Measurements from ENCODE around the gene PCNP. TPM values are rescaled to one million over a fixed set of nuclear protein-coding genes. Genes with fewer than 3 reads are reported as not detected.

PCNP gene
- total and polyA plus RNA-seq, 2 donors (not counting 1 experiment from before 2014, with no cell fraction given) = 116 to 129 TPM

- H3K9ac ChIP-seq (ENCODE audit: insufficient read depth, low read length) = no peak overlapping the region
- TF ChIP-seq CTCF (conservative IDR thresholded peaks at IDR 0.05 in 1 of 2, IDR thresholded peaks at IDR 0.05 in 1 of 2; ENCODE audit: low read depth in 1 of 2, low read length in 2 of 2) = no peak
- TF ChIP-seq EZH2 (IDR thresholded peaks at IDR 0.05; ENCODE audit: low read length, missing control alignments) = no peak
- no peaks in the 10 kb centered on the region for H3K36me3 ChIP-seq (ENCODE audit: control insufficient read depth, insufficient read depth, low read length)
- H3K4me1 ChIP-seq (ENCODE audit: control insufficient read depth, extremely low read depth, insufficient read depth, low read length) = no peaks in the 10 kb centered on the region
- no peaks in the 10 kb centered on the region for H3K9me3 ChIP-seq (ENCODE audit: control insufficient read depth, insufficient read depth, low read depth, low read length)
- no peak overlapping the region for H3K4me2 ChIP-seq (ENCODE audit: extremely low read depth, insufficient read depth, low read length)
- no peaks in the 10 kb centered on the region for H3K79me2 ChIP-seq (ENCODE audit: control insufficient read depth, insufficient read depth, low read length)
- peaks cover 10% of the 10 kb centered on the region for H3K27me3 ChIP-seq (ENCODE audit: control insufficient read depth, insufficient read depth, low read length)
- no peak overlapping the region for H2AFZ ChIP-seq (ENCODE audit: low read length)
- H3K4me3 ChIP-seq (replicated peaks in 1 of 4; ENCODE audit: control extremely low read depth in 1 of 4, insufficient read depth in 1 of 4, low read depth in 3 of 4, low read length in 4 of 4) = no peak overlapping the region
- H4K20me1 ChIP-seq (ENCODE audit: control insufficient read depth, extremely low read depth, insufficient read depth, low read length) = no peaks in the 10 kb centered on the region
- no peak for DNase-seq (ENCODE audit: low read depth in 2 of 2)
- H3K27ac ChIP-seq (ENCODE audit: insufficient read depth, low read length) = no peak overlapping the region
Measured at GRCh38 chr3:101529816-101530685, 43.9 kb upstream of the PCNP start.

GRCh38 chr3:101530686-101531047, 43.3 kb upstream of the PCNP start:
- Histone ChIP-seq H3K4me2 (ENCODE audit: extremely low read depth, insufficient read depth, low read length) (no peak overlapping the region), H3K27me3 (ENCODE audit: control insufficient read depth, insufficient read depth, low read length) (peaks cover 10% of the 10 kb centered on the region), H2AFZ (ENCODE audit: low read length) (no peak overlapping the region), H3K79me2 (ENCODE audit: control insufficient read depth, insufficient read depth, low read length) (no peaks in the 10 kb centered on the region), H3K9ac (ENCODE audit: insufficient read depth, low read length) (no peak overlapping the region), H4K20me1 (ENCODE audit: control insufficient read depth, extremely low read depth, insufficient read depth, low read length) (no peaks in the 10 kb centered on the region), H3K9me3 (ENCODE audit: control insufficient read depth, insufficient read depth, low read depth, low read length) (no peaks in the 10 kb centered on the region), H3K4me3 (replicated peaks in 1 of 4; ENCODE audit: control extremely low read depth in 1 of 4, insufficient read depth in 1 of 4, low read depth in 3 of 4, low read length in 4 of 4) (no peak overlapping the region), H3K27ac (ENCODE audit: insufficient read depth, low read length) (no peak overlapping the region), H3K36me3 (ENCODE audit: control insufficient read depth, insufficient read depth, low read length) (no peaks in the 10 kb centered on the region), H3K4me1 (ENCODE audit: control insufficient read depth, extremely low read depth, insufficient read depth, low read length) (no peaks in the 10 kb centered on the region)
- no peak for TF ChIP-seq EZH2 (IDR thresholded peaks at IDR 0.05; ENCODE audit: low read length, missing control alignments)
- no peak for TF ChIP-seq CTCF (conservative IDR thresholded peaks at IDR 0.05 in 1 of 2, IDR thresholded peaks at IDR 0.05 in 1 of 2; ENCODE audit: low read depth in 1 of 2, low read length in 2 of 2)
- DNase-seq (ENCODE audit: low read depth in 2 of 2) = no peak

- no peaks in the 10 kb centered on the region for H3K4me1 ChIP-seq (ENCODE audit: control insufficient read depth, extremely low read depth, insufficient read depth, low read length)
- H3K9ac ChIP-seq (ENCODE audit: insufficient read depth, low read length) = no peak overlapping the region
- no peak for DNase-seq (ENCODE audit: low read depth in 2 of 2)
- no peak overlapping the region for H3K4me3 ChIP-seq (replicated peaks in 1 of 4; ENCODE audit: control extremely low read depth in 1 of 4, insufficient read depth in 1 of 4, low read depth in 3 of 4, low read length in 4 of 4)
- no peaks in the 10 kb centered on the region for H3K36me3 ChIP-seq (ENCODE audit: control insufficient read depth, insufficient read depth, low read length)
- peaks cover 10% of the 10 kb centered on the region for H3K27me3 ChIP-seq (ENCODE audit: control insufficient read depth, insufficient read depth, low read length)
- TF ChIP-seq CTCF (conservative IDR thresholded peaks at IDR 0.05 in 1 of 2, IDR thresholded peaks at IDR 0.05 in 1 of 2; ENCODE audit: low read depth in 1 of 2, low read length in 2 of 2) (no peak), EZH2 (IDR thresholded peaks at IDR 0.05; ENCODE audit: low read length, missing control alignments) (no peak)
- H3K9me3 ChIP-seq (ENCODE audit: control insufficient read depth, insufficient read depth, low read depth, low read length) = no peaks in the 10 kb centered on the region
- H3K27ac ChIP-seq (ENCODE audit: insufficient read depth, low read length) = no peak overlapping the region
- no peaks in the 10 kb centered on the region for H4K20me1 ChIP-seq (ENCODE audit: control insufficient read depth, extremely low read depth, insufficient read depth, low read length)
- H3K79me2 ChIP-seq (ENCODE audit: control insufficient read depth, insufficient read depth, low read length) = no peaks in the 10 kb centered on the region
- H2AFZ ChIP-seq (ENCODE audit: low read length) = no peak overlapping the region
- H3K4me2 ChIP-seq (ENCODE audit: extremely low read depth, insufficient read depth, low read length) = no peak overlapping the region
Measured at GRCh38 chr3:101531473-101532086, 42.4 kb upstream of the PCNP start.
